Activated naive CD8-positive, alpha-beta T cell treated with anti-CD3 and anti-CD28 coated beads for 36 hours (primary cell): Measurements from ENCODE around the gene AGPAT2. TPM values are rescaled to one million over a fixed set of nuclear protein-coding genes. Genes with fewer than 3 reads are reported as not detected.

Experiments used
- DNase-seq: peaks from one replicate; pipeline ENCODE4 v3.0.0; 2021
- H3K27ac Mint-ChIP-seq: one replicate; pipeline ENCODE4 v1.8.0; 2022; ENCODE audit warnings: mild to moderate bottlenecking, moderate library complexity, mixed read lengths
- H3K27me3 Mint-ChIP-seq: one replicate; pipeline ENCODE4 v1.8.0; 2022; ENCODE audit warnings: mild to moderate bottlenecking, mixed read lengths
- H3K36me3 Mint-ChIP-seq: one replicate; pipeline ENCODE4 v1.8.0; 2021; ENCODE audit warnings: mild to moderate bottlenecking, mixed read lengths
- H3K4me1 Mint-ChIP-seq: one replicate; pipeline ENCODE4 v1.8.0; 2021; ENCODE audit warnings: mixed read lengths
- H3K4me3 Mint-ChIP-seq: one replicate; pipeline ENCODE4 v1.8.0; 2022; ENCODE audit warnings: mild to moderate bottlenecking, moderate library complexity, mixed read lengths
- H3K9me3 Mint-ChIP-seq: one replicate; pipeline ENCODE4 v1.8.0; 2022; ENCODE audit warnings: mixed read lengths
- total RNA-seq, 2 experiments: library from RNA; stranded (reverse); gene quantifications; one replicate each; pipeline ENCODE4 v1.2.3, GENCODE V29; 2021

The AGPAT2 gene
- total RNA-seq, 2 experiments from 2014 or later, result 14.6 to 16.1 TPM

GRCh38 chr9:136670576-136671253 lies 16.5 kb downstream of the AGPAT2 start:
- Mint-ChIP-seq H3K4me3 (no peak overlapping the region), H3K4me1 (peaks cover 3% of the 10 kb centered on the region), H3K27me3 (peaks cover 5% of the 10 kb centered on the region), H3K9me3 (no peaks in the 10 kb centered on the region), H3K36me3 (no peaks in the 10 kb centered on the region), H3K27ac (no peak overlapping the region)
- DNase-seq, result no peak

GRCh38 chr9:136669791-136670464 lies 17.3 kb downstream of the AGPAT2 start:
- H3K4me1 Mint-ChIP-seq, result peaks cover 4% of the 10 kb centered on the region
- H3K36me3 Mint-ChIP-seq, result no peaks in the 10 kb centered on the region
- H3K9me3 Mint-ChIP-seq, result no peaks in the 10 kb centered on the region

DNA sequence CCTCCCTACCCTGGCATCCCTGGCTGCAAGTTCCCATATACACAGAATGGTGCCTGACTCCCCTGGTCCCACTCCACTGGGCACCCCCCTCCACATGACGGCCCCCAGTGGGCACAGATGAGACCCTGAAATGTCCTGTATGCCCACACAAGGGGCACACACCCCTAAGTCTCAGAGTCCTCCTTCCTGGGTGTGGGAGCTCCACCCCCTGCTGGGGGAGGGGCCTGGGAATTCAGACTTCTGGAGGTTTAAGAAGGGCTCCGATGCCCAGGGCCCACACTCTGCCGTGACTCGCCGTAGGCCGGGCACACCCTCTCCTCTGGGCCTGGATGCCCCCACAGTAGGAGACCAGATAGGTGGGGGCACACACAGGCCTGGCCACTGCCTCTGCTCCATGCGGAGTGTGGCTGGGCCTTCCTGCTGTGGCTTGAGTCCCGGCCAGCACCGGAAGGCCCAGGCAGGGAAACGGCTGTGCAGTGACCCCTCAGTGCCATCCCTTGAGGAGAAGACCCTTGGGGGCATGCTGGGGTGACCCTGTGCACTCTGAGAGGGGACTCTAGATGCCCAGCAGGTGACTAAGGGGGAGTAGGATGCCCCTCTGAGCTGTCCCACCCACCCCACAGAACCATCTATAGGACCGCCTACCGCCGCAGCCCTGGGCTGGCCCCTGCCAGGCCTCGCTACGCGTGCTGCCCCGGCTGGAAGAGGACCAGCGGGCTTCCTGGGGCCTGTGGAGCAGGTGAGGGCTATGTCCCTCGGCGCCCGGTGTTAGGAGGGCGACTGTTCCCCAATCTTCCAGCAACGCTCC lies 18.1 kb downstream of the AGPAT2 start:
- no peak overlapping the region for H3K27ac Mint-ChIP-seq
- H3K4me1 Mint-ChIP-seq, result peaks cover 4% of the 10 kb centered on the region
- H3K36me3 Mint-ChIP-seq, result no peaks in the 10 kb centered on the region
- no peak for DNase-seq
- no peak overlapping the region for H3K4me3 Mint-ChIP-seq
- H3K9me3 Mint-ChIP-seq, result no peaks in the 10 kb centered on the region
- H3K27me3 Mint-ChIP-seq, result peaks cover 15% of the 10 kb centered on the region

More at GRCh38 chr9:136669791-136670464, 17.3 kb downstream of the AGPAT2 start:
- Mint-ChIP-seq H3K27ac (no peak overlapping the region), H3K27me3 (peaks cover 8% of the 10 kb centered on the region), H3K4me3 (no peak overlapping the region)
- DNase-seq, result no peak

- Mint-ChIP-seq H3K4me3 (no peak overlapping the region), H3K27me3 (peaks cover 17% of the 10 kb centered on the region), H3K27ac (no peak overlapping the region), H3K9me3 (no peaks in the 10 kb centered on the region), H3K4me1 (peaks cover 4% of the 10 kb centered on the region), H3K36me3 (no peaks in the 10 kb centered on the region)
- no peak for DNase-seq
Observed at GRCh38 chr9:136667940-136668760, 19.1 kb downstream of the AGPAT2 start.

DNA sequence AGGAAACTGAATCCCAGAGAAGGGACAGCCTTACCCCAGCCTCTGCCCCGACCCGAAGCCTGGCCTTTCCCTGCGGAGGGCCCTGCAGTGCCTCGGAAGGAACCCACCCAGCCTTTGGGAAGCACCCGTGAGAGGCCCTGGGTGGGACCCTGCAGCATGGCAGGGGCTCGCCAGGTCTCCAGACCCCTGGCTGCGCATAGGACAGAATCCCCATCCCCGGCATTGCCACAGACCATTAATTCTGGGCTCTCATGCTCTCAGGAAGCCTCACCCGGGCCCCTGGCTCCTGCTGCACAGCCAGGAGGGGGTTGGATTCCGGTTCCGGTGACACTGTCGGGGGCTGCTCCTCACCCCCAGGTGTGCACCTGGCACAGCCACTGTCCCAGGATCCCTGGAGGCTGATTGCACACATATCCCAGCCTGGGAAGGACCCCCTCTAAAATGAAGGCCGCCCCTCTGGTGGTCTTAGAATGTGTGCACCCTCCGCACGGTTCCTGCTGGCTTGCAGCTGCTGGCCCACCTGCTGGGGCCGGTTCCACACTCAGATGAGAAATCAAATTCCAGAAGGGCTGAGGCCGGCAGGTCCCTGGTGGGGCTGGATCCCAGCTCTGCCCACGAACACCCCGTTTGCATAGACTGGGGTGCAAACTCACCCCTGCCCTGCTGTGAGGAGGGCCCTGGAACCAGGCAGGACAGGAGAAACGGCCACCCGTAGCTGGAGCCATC lies 19.9 kb downstream of the AGPAT2 start:
- no peak for DNase-seq
- Mint-ChIP-seq H3K36me3 (no peaks in the 10 kb centered on the region), H3K27ac (no peak overlapping the region), H3K4me3 (no peak overlapping the region), H3K9me3 (no peaks in the 10 kb centered on the region), H3K27me3 (peaks cover 17% of the 10 kb centered on the region), H3K4me1 (peaks cover 4% of the 10 kb centered on the region)

GRCh38 chr9:136666372-136667213 lies 20.7 kb downstream of the AGPAT2 start:
- no peaks in the 10 kb centered on the region for H3K9me3 Mint-ChIP-seq
- H3K4me1 Mint-ChIP-seq, result peaks cover 4% of the 10 kb centered on the region
- no peak overlapping the region for H3K27ac Mint-ChIP-seq
- peaks cover 17% of the 10 kb centered on the region for H3K27me3 Mint-ChIP-seq
- peak overlapping the region; percentile 43 for H3K4me3 Mint-ChIP-seq
- H3K36me3 Mint-ChIP-seq, result no peaks in the 10 kb centered on the region
- no peak for DNase-seq

GRCh38 chr9:136665704-136666371 lies 21.4 kb downstream of the AGPAT2 start:
- peak; percentile 38 for DNase-seq
- Mint-ChIP-seq H3K27ac (no peak overlapping the region), H3K4me3 (no peak overlapping the region), H3K4me1 (peaks cover 4% of the 10 kb centered on the region), H3K27me3 (peaks cover 17% of the 10 kb centered on the region), H3K9me3 (no peaks in the 10 kb centered on the region), H3K36me3 (no peaks in the 10 kb centered on the region)

- Mint-ChIP-seq H3K36me3 (no peaks in the 10 kb centered on the region), H3K4me3 (peak overlapping the region; percentile 75)
- DNase-seq, result peak; percentile 59
Observed at GRCh38 chr9:136665111-136665703, 22.1 kb downstream of the AGPAT2 start.

DNA sequence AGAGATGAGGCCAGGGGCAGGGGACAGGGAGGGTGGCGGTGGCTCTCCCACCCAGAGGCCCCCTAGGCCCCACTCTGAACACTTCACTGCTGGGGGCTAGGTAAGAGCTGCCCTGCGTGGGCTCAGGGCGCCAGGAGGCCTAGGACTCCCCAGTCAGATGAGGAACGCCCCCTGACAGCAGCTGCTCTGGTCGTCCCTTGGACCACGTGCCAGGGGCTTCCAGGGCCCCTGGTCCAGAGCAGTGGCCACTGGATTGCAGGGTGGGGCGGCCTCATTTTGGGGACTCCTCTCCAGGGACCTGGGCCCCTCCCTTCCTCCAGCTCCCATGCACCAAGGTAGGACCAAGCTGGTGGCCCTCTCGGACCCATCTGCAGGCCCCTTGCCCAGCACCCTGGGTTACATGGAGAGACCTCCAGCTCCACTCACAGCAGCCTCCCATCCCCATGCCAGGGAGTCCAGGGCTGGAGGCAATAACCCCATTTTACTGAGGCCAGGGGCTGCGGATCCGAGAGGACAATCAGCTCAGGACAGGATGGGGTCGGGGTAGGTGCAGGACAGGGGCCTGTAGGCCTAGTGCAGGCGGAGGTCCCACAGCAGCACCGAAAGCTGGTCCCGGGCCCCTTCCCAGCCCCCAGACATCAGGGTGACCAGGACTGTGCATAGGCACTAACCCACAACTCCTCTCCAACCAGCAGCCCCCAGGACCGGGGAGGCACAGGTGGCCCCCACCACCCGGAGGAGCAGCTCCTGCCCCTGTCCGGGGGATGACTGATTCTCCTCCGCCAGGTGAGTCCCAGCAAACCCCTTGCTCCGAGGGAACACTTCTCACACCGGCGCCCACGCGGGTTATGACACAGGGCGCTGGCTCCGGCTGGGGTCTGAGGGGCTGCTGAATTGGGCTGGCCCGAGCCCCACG lies 23.0 kb downstream of the AGPAT2 start:
- peaks cover 4% of the 10 kb centered on the region for H3K4me1 Mint-ChIP-seq
- no peak overlapping the region for H3K27ac Mint-ChIP-seq
- no peak for DNase-seq
- peaks cover 22% of the 10 kb centered on the region for H3K27me3 Mint-ChIP-seq
- H3K9me3 Mint-ChIP-seq, result no peaks in the 10 kb centered on the region
- H3K36me3 Mint-ChIP-seq, result no peaks in the 10 kb centered on the region
- peak overlapping the region; percentile 75 for H3K4me3 Mint-ChIP-seq

More at GRCh38 chr9:136665111-136665703, 22.1 kb downstream of the AGPAT2 start:
- H3K27ac Mint-ChIP-seq, result no peak overlapping the region
- peaks cover 17% of the 10 kb centered on the region for H3K27me3 Mint-ChIP-seq
- no peaks in the 10 kb centered on the region for H3K9me3 Mint-ChIP-seq
- H3K4me1 Mint-ChIP-seq, result peaks cover 4% of the 10 kb centered on the region

DNA sequence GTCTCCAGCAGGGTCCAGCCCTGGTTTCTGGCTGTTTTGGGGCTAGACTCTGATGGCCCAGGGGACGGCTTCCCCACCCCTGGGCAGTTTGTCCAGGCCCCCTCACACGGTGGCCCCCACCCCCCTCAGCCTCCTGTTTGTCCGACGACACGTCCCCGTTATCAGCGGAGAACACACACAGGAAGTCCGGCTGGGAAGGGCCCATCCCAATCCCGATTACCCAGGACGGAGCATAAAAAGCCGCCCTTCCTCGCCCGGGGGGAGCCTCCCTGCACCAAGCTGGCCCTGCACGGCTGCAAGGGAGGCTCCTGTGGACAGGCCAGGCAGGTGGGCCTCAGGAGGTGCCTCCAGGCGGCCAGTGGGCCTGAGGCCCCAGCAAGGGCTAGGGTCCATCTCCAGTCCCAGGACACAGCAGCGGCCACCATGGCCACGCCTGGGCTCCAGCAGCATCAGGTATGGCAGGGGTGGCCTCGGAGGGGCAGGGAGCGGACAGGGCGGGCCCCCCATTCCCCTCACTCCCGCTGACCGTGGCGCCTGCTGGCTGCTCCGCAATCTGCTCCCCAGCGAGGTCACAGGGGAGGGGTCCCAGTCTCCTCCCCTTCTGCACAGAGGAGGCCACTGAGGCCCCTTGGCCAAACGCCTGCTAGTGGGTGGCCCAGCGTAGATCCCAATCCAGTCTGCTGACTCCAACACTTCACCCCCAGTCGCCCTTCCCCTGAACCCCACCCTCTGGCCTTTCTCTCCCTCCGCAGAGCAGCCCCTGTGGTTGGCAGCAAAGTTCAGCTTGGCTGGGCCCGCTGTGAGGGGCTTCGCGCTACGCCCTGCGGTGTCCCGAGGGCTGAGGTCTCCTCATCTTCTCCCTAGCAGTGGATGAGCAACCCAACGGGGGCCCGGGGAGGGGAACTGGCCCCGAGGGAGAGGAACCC lies 24.3 kb downstream of the AGPAT2 start, which contains the start of gene EGFL7:
TSS of gene EGFL7 (plus strand) at position 261 of the 926 bp plus-strand sequence. CDS start 5,367 bp downstream, outside the sequence.
- Mint-ChIP-seq H3K4me3 (no peak within 1 kb of the TSS), H3K27me3 (peaks cover 31% of the 10 kb centered on the region), H3K36me3 (no peaks in the 10 kb centered on the region), H3K27ac (no peak within 1 kb of the TSS), H3K9me3 (no peaks in the 10 kb centered on the region), H3K4me1 (peaks cover 8% of the 10 kb centered on the region)
- DNase-seq, result no peak

DNA sequence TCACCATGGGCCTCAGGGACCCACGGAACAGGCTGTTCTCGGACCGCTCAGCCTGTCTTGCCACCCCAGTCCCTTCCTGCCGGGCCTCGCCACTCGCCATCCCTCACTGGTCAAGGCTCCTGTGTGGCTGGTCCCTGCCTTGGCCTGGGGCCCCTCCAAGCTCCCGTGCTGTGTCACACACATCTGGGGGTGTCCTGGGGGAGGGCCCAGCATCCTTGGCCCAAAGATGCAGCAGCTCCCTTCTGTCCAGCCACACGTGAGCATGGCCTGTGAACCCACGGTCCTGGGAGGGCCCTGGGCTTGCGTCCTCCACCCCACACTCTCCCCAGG lies 25.0 kb downstream of the AGPAT2 start:
- H3K4me3 Mint-ChIP-seq, result no peak overlapping the region
- no peaks in the 10 kb centered on the region for H3K36me3 Mint-ChIP-seq
- H3K9me3 Mint-ChIP-seq, result no peaks in the 10 kb centered on the region
- DNase-seq, result no peak
- peaks cover 37% of the 10 kb centered on the region for H3K27me3 Mint-ChIP-seq
- H3K27ac Mint-ChIP-seq, result no peak overlapping the region
- H3K4me1 Mint-ChIP-seq, result peaks cover 10% of the 10 kb centered on the region
